Measurements from ENCODE around the gene SYNC. TPM values are rescaled to one million over a fixed set of nuclear protein-coding genes. Genes with fewer than 3 reads are reported as not detected.

The SYNC gene
- total and polyA plus RNA-seq, 2 donors (not counting 1 experiment from before 2014, with no cell fraction given) = 50.9 to 58.1 TPM

GRCh38 chr1:32718527-32718926 lies 16.0 kb upstream of the SYNC start:
- Histone ChIP-seq H3K27me3 (ENCODE audit: control insufficient read depth, insufficient read depth, low read length) (no peaks in the 10 kb centered on the region), H3K4me2 (ENCODE audit: extremely low read depth, insufficient read depth, low read length) (no peak overlapping the region), H3K9me3 (ENCODE audit: control insufficient read depth, insufficient read depth, low read depth, low read length) (no peaks in the 10 kb centered on the region), H3K4me1 (ENCODE audit: control insufficient read depth, extremely low read depth, insufficient read depth, low read length) (no peaks in the 10 kb centered on the region), H3K79me2 (ENCODE audit: control insufficient read depth, insufficient read depth, low read length) (no peaks in the 10 kb centered on the region), H3K4me3 (replicated peaks in 1 of 4; ENCODE audit: control extremely low read depth in 1 of 4, insufficient read depth in 1 of 4, low read depth in 3 of 4, low read length in 4 of 4) (no peak overlapping the region), H3K36me3 (ENCODE audit: control insufficient read depth, insufficient read depth, low read length) (no peaks in the 10 kb centered on the region), H4K20me1 (ENCODE audit: control insufficient read depth, extremely low read depth, insufficient read depth, low read length) (no peaks in the 10 kb centered on the region), H2AFZ (ENCODE audit: low read length) (no peak overlapping the region), H3K27ac (ENCODE audit: insufficient read depth, low read length) (no peak overlapping the region), H3K9ac (ENCODE audit: insufficient read depth, low read length) (no peak overlapping the region)
- TF ChIP-seq EZH2 (IDR thresholded peaks at IDR 0.05; ENCODE audit: low read length, missing control alignments) = no peak
- TF ChIP-seq, protein P1, sequence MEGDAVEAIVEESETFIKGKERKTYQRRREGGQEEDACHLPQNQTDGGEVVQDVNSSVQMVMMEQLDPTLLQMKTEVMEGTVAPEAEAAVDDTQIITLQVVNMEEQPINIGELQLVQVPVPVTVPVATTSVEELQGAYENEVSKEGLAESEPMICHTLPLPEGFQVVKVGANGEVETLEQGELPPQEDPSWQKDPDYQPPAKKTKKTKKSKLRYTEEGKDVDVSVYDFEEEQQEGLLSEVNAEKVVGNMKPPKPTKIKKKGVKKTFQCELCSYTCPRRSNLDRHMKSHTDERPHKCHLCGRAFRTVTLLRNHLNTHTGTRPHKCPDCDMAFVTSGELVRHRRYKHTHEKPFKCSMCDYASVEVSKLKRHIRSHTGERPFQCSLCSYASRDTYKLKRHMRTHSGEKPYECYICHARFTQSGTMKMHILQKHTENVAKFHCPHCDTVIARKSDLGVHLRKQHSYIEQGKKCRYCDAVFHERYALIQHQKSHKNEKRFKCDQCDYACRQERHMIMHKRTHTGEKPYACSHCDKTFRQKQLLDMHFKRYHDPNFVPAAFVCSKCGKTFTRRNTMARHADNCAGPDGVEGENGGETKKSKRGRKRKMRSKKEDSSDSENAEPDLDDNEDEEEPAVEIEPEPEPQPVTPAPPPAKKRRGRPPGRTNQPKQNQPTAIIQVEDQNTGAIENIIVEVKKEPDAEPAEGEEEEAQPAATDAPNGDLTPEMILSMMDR (conservative IDR thresholded peaks at IDR 0.05 in 1 of 2, IDR thresholded peaks at IDR 0.05 in 1 of 2; ENCODE audit: low read depth in 1 of 2, low read length in 2 of 2) = no peak
- no peak for DNase-seq (ENCODE audit: low read depth in 2 of 2)

GRCh38 chr1:32718036-32718435 lies 15.5 kb upstream of the SYNC start:
- no peak overlapping the region for H3K9ac ChIP-seq (ENCODE audit: insufficient read depth, low read length)
- no peaks in the 10 kb centered on the region for H3K9me3 ChIP-seq (ENCODE audit: control insufficient read depth, insufficient read depth, low read depth, low read length)
- no peak overlapping the region for H2AFZ ChIP-seq (ENCODE audit: low read length)
- H3K27ac ChIP-seq (ENCODE audit: insufficient read depth, low read length) = no peak overlapping the region
- no peaks in the 10 kb centered on the region for H4K20me1 ChIP-seq (ENCODE audit: control insufficient read depth, extremely low read depth, insufficient read depth, low read length)
- DNase-seq (ENCODE audit: low read depth in 2 of 2) = no peak
- TF ChIP-seq, protein P1 (conservative IDR thresholded peaks at IDR 0.05 in 1 of 2, IDR thresholded peaks at IDR 0.05 in 1 of 2; ENCODE audit: low read depth in 1 of 2, low read length in 2 of 2) = no peak
- TF ChIP-seq EZH2 (IDR thresholded peaks at IDR 0.05; ENCODE audit: low read length, missing control alignments) = no peak
- H3K36me3 ChIP-seq (ENCODE audit: control insufficient read depth, insufficient read depth, low read length) = no peaks in the 10 kb centered on the region
- H3K4me2 ChIP-seq (ENCODE audit: extremely low read depth, insufficient read depth, low read length) = no peak overlapping the region
- H3K27me3 ChIP-seq (ENCODE audit: control insufficient read depth, insufficient read depth, low read length) = no peaks in the 10 kb centered on the region
- H3K79me2 ChIP-seq (ENCODE audit: control insufficient read depth, insufficient read depth, low read length) = no peaks in the 10 kb centered on the region
- no peak overlapping the region for H3K4me3 ChIP-seq (replicated peaks in 1 of 4; ENCODE audit: control extremely low read depth in 1 of 4, insufficient read depth in 1 of 4, low read depth in 3 of 4, low read length in 4 of 4)
- no peaks in the 10 kb centered on the region for H3K4me1 ChIP-seq (ENCODE audit: control insufficient read depth, extremely low read depth, insufficient read depth, low read length)

DNA sequence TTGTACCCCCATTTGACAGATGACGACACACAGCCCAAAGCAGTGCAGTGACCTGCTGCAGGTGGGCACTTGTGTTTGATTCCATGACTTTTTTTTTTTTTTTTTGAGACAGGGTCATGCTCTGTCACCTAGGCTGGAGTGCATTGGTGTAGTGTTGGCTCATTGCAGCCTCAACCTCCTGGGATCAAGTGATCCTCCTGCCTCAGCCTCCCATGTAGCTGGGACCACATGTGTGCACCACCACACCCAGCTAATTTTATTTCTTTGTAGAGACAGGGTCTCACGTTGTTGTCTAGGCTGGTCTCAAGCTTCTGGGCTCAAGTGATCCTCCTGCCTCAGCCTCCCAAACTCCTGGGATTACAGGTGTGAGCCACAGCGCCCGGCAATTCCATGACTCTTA lies 14.9 kb upstream of the SYNC start:
- Histone ChIP-seq H3K4me1 (ENCODE audit: control insufficient read depth, extremely low read depth, insufficient read depth, low read length) (no peaks in the 10 kb centered on the region), H3K36me3 (ENCODE audit: control insufficient read depth, insufficient read depth, low read length) (no peaks in the 10 kb centered on the region), H3K79me2 (ENCODE audit: control insufficient read depth, insufficient read depth, low read length) (no peaks in the 10 kb centered on the region), H4K20me1 (ENCODE audit: control insufficient read depth, extremely low read depth, insufficient read depth, low read length) (no peaks in the 10 kb centered on the region), H3K4me2 (ENCODE audit: extremely low read depth, insufficient read depth, low read length) (no peak overlapping the region), H2AFZ (ENCODE audit: low read length) (no peak overlapping the region), H3K9ac (ENCODE audit: insufficient read depth, low read length) (no peak overlapping the region), H3K4me3 (replicated peaks in 1 of 4; ENCODE audit: control extremely low read depth in 1 of 4, insufficient read depth in 1 of 4, low read depth in 3 of 4, low read length in 4 of 4) (no peak overlapping the region), H3K27ac (ENCODE audit: insufficient read depth, low read length) (no peak overlapping the region), H3K27me3 (ENCODE audit: control insufficient read depth, insufficient read depth, low read length) (no peaks in the 10 kb centered on the region), H3K9me3 (ENCODE audit: control insufficient read depth, insufficient read depth, low read depth, low read length) (no peaks in the 10 kb centered on the region)
- TF ChIP-seq, protein P1 (conservative IDR thresholded peaks at IDR 0.05 in 1 of 2, IDR thresholded peaks at IDR 0.05 in 1 of 2; ENCODE audit: low read depth in 1 of 2, low read length in 2 of 2) = no peak
- no peak for TF ChIP-seq EZH2 (IDR thresholded peaks at IDR 0.05; ENCODE audit: low read length, missing control alignments)
- no peak for DNase-seq (ENCODE audit: low read depth in 2 of 2)
